Heart right ventricle (tissue), 16 donors: ENCODE measurements around the gene DGKD. TPM values are rescaled to one million over a fixed set of nuclear protein-coding genes. Genes with fewer than 3 reads are reported as not detected.

Experiments
- ATAC-seq, 8 donors: fragments of 200-7000 bp; cut with Tn5 transposase; one replicate each; pipeline ENCODE4 v1.9.1; 2020; ENCODE audit warnings: mild to moderate bottlenecking in 8 of 8, moderate library complexity in 8 of 8, moderate number of reproducible peaks in 1 of 8
- DNase-seq, 2 donors: peaks; one replicate each; pipeline ENCODE4 v3.0.0-alpha.2; 2020
- H3K27ac ChIP-seq, 10 donors: fragments of 200-600 bp; sonication (generic) in 2 of 10; one replicate each; pipeline versions ENCODE4 v1.5.0 to v1.8.0; 2020 to 2022; ENCODE audit warnings: mild to moderate bottlenecking in 3 of 10
- H3K27me3 ChIP-seq, 7 donors: fragments of 200-600 bp; one replicate each; pipeline ENCODE4 v1.8.0; 2021 to 2022; ENCODE audit warnings: mild to moderate bottlenecking in 2 of 7
- H3K36me3 ChIP-seq, 9 donors: fragments of 200-600 bp; sonication (generic) in 1 of 9; one replicate each; pipeline versions ENCODE4 v1.5.0 to v1.8.0; 2020 to 2022; ENCODE audit warnings: mild to moderate bottlenecking in 2 of 9
- H3K4me1 ChIP-seq, 9 donors: fragments of 200-600 bp; sonication (generic) in 1 of 9; one replicate each; pipeline versions ENCODE4 v1.5.0 to v1.8.0; 2020 to 2022; ENCODE audit warnings: mild to moderate bottlenecking in 4 of 9
- H3K4me3 ChIP-seq, 10 donors: fragments of 200-600 bp; sonication (generic) in 2 of 10; one replicate each; pipeline versions ENCODE4 v1.5.0 to v1.8.0; 2020 to 2022; ENCODE audit warnings: mild to moderate bottlenecking in 7 of 10, moderate library complexity in 2 of 10
- H3K9me3 ChIP-seq, 11 donors: fragments of 200-600 bp in 10 of 11; sonication (generic) in 2 of 11; one replicate each; pipeline versions ENCODE4 v1.5.0 to v1.8.0; 2013 to 2022; ENCODE audit warnings: mild to moderate bottlenecking in 2 of 11, control low read depth in 1 of 11, moderate library complexity in 1 of 11
- WGBS, 2 donors: extraction: QIAGEN DNeasy Blood & Tissue Kit; methylation state at CpG; one replicate each; pipeline ENCODE4 v1.1.7; 2013; ENCODE audit warnings: inconsistent platforms in 1 of 2; 5-methylcytosine and 5-hydroxymethylcytosine counted together
- intact Hi-C, 10 donors: fragments of 100-400 bp; cut with DNase I; formaldehyde crosslinking; loops; one replicate each; pipeline versions ENCODE4 v1.11.1 to v1.14.2; 2022
- polyA plus RNA-seq, 2 donors: library from polyadenylated mRNA; stranded (reverse); fragments of 200-250 nt; gene quantifications; one replicate each; pipeline ENCODE4 v1.2.3, GENCODE V29; 2013
- total RNA-seq, 10 donors: library from RNA; stranded (reverse); fragmentation: NEBNext Ultra II Directional in 3 of 10; extraction: Animal tissue kit (Norgen Biotek cat#: 25700) in 3 of 10; gene quantifications; one replicate each; pipeline versions ENCODE4 v1.2.1 to v1.2.4, GENCODE V29; 2021 to 2023
- TF ChIP-seq, protein P1 (sequence below), 9 donors: fragments of 200-600 bp; sonication (generic) in 2 of 9; IDR thresholded peaks; one replicate each; pipeline versions ENCODE4 v1.5.0 to v1.8.0; 2021 to 2022; ENCODE audit warnings: antibody characterized with exemption in 9 of 9, mild to moderate bottlenecking in 5 of 9, moderate library complexity in 1 of 9
- donor health status: Arrhythmogenic right ventricular cardiomyopathy.
- donor health status: ischemic (EF 13 %, LVEDD 7.1; RV severe dilation, severe dysfunction).
- donor health status: healthy with polysubstance abuse.
- donor health status: DM: no; HTN: yes; CAD: no.
- donor health status: DM: no; HTN: no; CAD: no.
- donor health status: ischemic (EF 25% LVEDD 6.9; RV normal size, moderate dysfunction).
- donor health status: ischemic (EF 25% LVEDD 5.7; RV mildly dilated, moderate dysfunction).
- donor health status: healthy.
- donor health status: DM: yes; HTN: yes; CAD: no.
- donor health status: Ischemic cardiomyopathy.
- donor health status: ischemic (EF 35%, LVEDD 5.7; RV mildly dilated, moderate dysfunction).
- donor health status: nonischemic (EF 11% LVEDD 7.7; RV severe dilation, severe dysfunction).
- donor health status: DM: yes; HTN: yes; CAD: no.
- donor health status: PGD.
- donor health status: ischemic (EF 29% LVEDD 5.4; RV normal size, mild dysfunction).
- donor health status: nonischemic (EF 23%, LVEDD 6.1; RV moderate dilation, normal function).

DGKD gene
- total and polyA plus RNA-seq, 12 donors = 26.8 to 79.5 (median 44.7) TPM

DNA sequence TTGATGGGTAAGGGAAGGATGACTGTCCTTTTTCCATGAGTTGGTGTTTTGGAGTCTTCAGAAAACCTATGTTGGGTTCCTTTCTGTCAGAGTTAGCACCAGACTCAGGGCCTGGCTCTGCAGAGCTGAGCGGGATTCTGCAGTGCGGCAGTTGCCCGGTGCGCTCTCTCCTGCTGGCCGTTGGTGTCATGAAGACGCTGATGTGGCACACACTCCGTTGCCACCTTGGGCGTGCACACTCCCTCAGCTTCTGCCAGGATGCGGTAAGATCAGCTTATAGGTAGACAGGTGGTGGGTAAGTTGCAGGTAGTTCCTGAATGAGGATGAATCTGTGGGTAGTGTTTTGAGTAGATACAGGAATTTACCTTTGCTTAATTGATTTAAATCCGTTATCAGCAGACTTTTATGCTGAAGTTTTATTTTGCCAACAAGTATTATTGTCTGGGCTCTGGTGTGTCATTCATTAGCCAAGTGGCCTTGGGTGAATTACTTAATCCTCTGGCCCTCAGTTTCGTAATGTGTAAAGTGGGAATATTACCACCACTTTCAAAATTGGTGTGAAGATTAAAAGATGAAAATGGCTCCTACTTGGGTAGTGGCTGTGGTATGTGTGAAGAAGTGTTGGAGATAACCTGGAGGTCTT, 26.8 kb downstream of the DGKD start:
- peaks cover 0 to 11% (median 0%) of the 10 kb centered on the region in 9 donors for H3K36me3 ChIP-seq
- DNase-seq = no peak
- TF ChIP-seq, protein P1, sequence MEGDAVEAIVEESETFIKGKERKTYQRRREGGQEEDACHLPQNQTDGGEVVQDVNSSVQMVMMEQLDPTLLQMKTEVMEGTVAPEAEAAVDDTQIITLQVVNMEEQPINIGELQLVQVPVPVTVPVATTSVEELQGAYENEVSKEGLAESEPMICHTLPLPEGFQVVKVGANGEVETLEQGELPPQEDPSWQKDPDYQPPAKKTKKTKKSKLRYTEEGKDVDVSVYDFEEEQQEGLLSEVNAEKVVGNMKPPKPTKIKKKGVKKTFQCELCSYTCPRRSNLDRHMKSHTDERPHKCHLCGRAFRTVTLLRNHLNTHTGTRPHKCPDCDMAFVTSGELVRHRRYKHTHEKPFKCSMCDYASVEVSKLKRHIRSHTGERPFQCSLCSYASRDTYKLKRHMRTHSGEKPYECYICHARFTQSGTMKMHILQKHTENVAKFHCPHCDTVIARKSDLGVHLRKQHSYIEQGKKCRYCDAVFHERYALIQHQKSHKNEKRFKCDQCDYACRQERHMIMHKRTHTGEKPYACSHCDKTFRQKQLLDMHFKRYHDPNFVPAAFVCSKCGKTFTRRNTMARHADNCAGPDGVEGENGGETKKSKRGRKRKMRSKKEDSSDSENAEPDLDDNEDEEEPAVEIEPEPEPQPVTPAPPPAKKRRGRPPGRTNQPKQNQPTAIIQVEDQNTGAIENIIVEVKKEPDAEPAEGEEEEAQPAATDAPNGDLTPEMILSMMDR (IDR thresholded peaks at IDR 0.05) = no peak
- H3K27ac ChIP-seq = no peak overlapping the region
- peaks cover 6 to 37% (median 20%) of the 10 kb centered on the region in 9 donors for H3K4me1 ChIP-seq
- no peaks in the 10 kb centered on the region for H3K27me3 ChIP-seq
- no peak overlapping the region for H3K4me3 ChIP-seq
- ATAC-seq = no peak
- WGBS, 2 donors = 93 to 95% methylated on average over 11 of the region's 11 CpGs
- intact Hi-C loops = no loop called here
- H3K9me3 ChIP-seq = no peaks in the 10 kb centered on the region

- WGBS, 2 donors = 96 to 97% methylated on average over 4 of the region's 4 CpGs
- no peaks in the 10 kb centered on the region for H3K9me3 ChIP-seq
These were observed 27.3 kb downstream of the DGKD start for GRCh38 chr2:233381638-233381995.

DNA sequence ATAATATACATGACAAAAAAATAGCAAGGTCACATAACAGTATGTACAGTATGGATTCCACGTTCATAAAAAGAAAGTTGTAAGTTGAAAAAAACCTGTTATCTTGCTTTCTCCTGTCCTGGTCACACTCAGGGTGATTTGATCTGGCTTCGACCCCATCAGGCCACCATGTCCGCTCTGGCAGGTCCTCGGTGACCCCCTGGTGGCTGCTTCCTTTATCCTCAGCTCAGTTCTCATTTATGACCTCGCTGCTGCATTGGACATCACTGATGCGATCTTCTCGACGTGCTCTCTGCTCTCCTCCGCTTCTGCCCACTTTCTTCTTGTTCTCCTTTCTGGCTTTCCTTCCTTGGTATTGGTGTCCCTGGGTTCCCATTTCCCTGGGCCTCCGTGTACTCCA, 29.7 kb downstream of the DGKD start:
- no peak overlapping the region for H3K27ac ChIP-seq

More at GRCh38 chr2:233381638-233381995, 27.3 kb downstream of the DGKD start:
- H3K36me3 ChIP-seq = peaks cover 0 to 6% (median 0%) of the 10 kb centered on the region in 9 donors
- DNase-seq (no peak), ATAC-seq (no peak)
- no peak overlapping the region for H3K27ac ChIP-seq
- H3K4me1 ChIP-seq = peaks cover 10 to 42% (median 25%) of the 10 kb centered on the region in 9 donors
- no peak overlapping the region for H3K4me3 ChIP-seq
- H3K27me3 ChIP-seq = no peaks in the 10 kb centered on the region
- TF ChIP-seq, protein P1 (IDR thresholded peaks at IDR 0.05) = no peak
- intact Hi-C loops = no loop called here

GRCh38 chr2:233384811-233385488, 30.7 kb downstream of the DGKD start:
- 83 to 84% methylated on average over 12 of the region's 12 CpGs for WGBS, 2 donors
- no peak for ATAC-seq
- Histone ChIP-seq H3K9me3 (no peaks in the 10 kb centered on the region), H3K36me3 (peaks cover 0 to 18% (median 0%) of the 10 kb centered on the region in 9 donors), H3K27ac (peak overlapping the region in 6 of 10 donors; percentile 18 to 92 (median 46)), H3K27me3 (no peaks in the 10 kb centered on the region), H3K4me1 (peaks cover 17 to 65% (median 50%) of the 10 kb centered on the region in 9 donors), H3K4me3 (no peak overlapping the region)
- DNase-seq = no peak
- intact Hi-C loops = loop anchor here in 1 of 10 donors (5.0 kb wide), 1 partner anchor 57 kb away; no protein-coding TSS in a partner anchor
- TF ChIP-seq, protein P1 (IDR thresholded peaks at IDR 0.05) = no peak

More for the DNA sequence above, 29.7 kb downstream of the DGKD start:
- DNase-seq (no peak), ATAC-seq (no peak)
- H3K36me3 ChIP-seq = peaks cover 0 to 9% (median 0%) of the 10 kb centered on the region in 9 donors
- H3K4me1 ChIP-seq = peaks cover 17 to 64% (median 48%) of the 10 kb centered on the region in 9 donors
- 82 to 85% methylated on average over 10 of the region's 10 CpGs for WGBS, 2 donors
- H3K4me3 ChIP-seq = no peak overlapping the region
- no peaks in the 10 kb centered on the region for H3K9me3 ChIP-seq
- intact Hi-C loops = no loop called here
- TF ChIP-seq, protein P1 (IDR thresholded peaks at IDR 0.05) = peak in 2 of 9 donors; percentile 22 to 26
- no peaks in the 10 kb centered on the region for H3K27me3 ChIP-seq
